Measurements from ENCODE around the gene ATG7.

ATG7 gene

DNA sequence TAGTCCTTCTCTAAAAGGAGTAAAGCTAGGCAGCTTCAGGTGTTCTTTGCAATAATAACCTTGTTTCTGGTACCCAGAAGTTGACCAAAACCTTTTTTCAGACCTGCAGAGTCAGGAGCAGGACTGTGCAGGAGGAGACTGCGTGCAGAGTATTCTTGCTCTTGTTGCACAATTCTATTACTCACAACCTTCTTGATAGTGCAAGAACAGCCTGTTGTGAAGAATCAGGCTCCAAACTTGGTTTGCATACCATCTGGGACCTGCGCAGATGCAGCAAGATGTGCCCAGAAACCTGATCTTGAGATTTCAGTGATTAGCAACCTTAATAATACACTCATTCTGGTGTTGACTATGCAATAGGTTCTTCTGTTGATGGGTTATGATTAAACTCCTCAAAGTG lies 111.9 kb downstream of the ATG7 start:
- DNase-seq (ENCODE audit: low read depth): peak; percentile 64
- TF ChIP-seq, protein P1, sequence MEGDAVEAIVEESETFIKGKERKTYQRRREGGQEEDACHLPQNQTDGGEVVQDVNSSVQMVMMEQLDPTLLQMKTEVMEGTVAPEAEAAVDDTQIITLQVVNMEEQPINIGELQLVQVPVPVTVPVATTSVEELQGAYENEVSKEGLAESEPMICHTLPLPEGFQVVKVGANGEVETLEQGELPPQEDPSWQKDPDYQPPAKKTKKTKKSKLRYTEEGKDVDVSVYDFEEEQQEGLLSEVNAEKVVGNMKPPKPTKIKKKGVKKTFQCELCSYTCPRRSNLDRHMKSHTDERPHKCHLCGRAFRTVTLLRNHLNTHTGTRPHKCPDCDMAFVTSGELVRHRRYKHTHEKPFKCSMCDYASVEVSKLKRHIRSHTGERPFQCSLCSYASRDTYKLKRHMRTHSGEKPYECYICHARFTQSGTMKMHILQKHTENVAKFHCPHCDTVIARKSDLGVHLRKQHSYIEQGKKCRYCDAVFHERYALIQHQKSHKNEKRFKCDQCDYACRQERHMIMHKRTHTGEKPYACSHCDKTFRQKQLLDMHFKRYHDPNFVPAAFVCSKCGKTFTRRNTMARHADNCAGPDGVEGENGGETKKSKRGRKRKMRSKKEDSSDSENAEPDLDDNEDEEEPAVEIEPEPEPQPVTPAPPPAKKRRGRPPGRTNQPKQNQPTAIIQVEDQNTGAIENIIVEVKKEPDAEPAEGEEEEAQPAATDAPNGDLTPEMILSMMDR (IDR thresholded peaks at IDR 0.05; ENCODE audit: low read length, missing control alignments): no peak
- no peak overlapping the region for H3K4me3 ChIP-seq (replicated peaks; ENCODE audit: low read depth, low read length)

DNA sequence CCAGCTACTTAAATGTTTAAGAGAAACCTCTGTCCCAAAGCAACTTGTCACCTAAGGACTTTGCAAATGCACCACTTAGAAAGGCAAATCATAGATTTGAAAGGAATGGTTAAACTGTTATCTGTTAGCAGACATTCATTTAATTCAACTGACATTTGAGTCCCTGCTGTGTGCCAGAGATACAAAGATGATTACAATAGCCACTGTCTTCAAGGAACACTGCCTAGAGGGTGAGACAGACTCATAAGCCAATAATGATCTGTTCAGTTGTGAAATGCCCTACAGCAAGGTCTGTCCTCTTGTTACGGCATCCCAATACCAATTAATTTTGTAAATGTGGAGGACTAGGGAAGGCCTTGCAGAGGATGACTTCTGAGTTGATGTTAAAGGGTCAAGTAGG lies 113.1 kb downstream of the ATG7 start:
- TF ChIP-seq, protein P1 (IDR thresholded peaks at IDR 0.05; ENCODE audit: low read length, missing control alignments): no peak
- no peak overlapping the region for H3K4me3 ChIP-seq (replicated peaks; ENCODE audit: low read depth, low read length)
- no peak for DNase-seq (ENCODE audit: low read depth)

DNA sequence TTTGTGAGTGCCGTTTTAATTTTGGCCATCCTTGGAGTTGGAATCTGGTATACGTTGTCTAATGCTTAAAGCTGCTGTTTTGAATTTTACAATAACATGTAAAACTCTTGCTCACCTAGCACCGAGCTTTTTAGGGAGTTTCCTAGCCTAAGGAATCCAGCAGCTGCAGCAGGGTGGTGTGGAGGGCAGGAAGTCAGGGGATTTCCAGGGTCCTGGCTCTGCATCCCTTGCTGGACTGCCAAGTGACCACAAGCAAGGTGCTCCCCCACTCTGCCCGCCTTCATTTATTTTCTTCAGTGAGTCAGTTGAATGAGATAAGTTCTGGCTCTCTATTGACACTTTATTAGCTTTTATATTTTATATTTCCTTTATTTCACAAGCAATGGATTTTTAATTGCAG lies 113.7 kb downstream of the ATG7 start:
- H3K4me3 ChIP-seq (replicated peaks; ENCODE audit: low read depth, low read length): no peak overlapping the region
- TF ChIP-seq, protein P1 (IDR thresholded peaks at IDR 0.05; ENCODE audit: low read length, missing control alignments): no peak
- peak; percentile 72 for DNase-seq (ENCODE audit: low read depth)

DNA sequence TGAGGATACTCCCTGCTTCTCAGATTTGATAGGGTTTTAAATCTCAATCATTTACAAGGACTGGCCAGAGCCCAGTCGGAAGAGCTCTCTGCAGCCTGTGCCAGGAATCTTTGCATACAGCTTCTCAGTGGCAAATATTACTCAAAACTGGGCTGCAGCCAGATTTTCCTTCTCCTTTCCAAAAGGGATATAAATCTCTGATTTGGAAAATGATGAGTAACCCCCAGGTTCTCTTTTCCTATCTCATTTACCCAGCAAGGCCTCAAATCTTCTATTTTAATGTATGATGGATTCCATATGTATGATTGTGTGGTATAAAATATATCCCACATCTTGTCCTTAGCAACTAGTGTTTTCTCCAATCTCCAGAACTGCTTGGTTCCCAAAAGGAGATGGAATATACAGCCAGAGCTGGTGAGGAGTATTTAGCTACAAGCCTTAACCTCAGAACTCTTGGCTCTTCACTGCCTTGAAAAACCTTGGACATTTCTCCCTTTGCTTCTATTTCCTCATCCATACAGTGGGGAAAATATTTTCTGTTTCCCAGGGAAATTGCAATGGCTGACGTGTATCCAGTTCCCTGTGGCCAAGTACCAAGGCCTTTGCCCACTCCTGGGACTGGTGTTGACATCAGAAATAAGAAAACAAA lies 114.4 kb downstream of the ATG7 start:
- no peak overlapping the region for H3K4me3 ChIP-seq (replicated peaks; ENCODE audit: low read depth, low read length)
- TF ChIP-seq, protein P1 (IDR thresholded peaks at IDR 0.05; ENCODE audit: low read length, missing control alignments): no peak
- DNase-seq (ENCODE audit: low read depth): peak; percentile 59

DNA sequence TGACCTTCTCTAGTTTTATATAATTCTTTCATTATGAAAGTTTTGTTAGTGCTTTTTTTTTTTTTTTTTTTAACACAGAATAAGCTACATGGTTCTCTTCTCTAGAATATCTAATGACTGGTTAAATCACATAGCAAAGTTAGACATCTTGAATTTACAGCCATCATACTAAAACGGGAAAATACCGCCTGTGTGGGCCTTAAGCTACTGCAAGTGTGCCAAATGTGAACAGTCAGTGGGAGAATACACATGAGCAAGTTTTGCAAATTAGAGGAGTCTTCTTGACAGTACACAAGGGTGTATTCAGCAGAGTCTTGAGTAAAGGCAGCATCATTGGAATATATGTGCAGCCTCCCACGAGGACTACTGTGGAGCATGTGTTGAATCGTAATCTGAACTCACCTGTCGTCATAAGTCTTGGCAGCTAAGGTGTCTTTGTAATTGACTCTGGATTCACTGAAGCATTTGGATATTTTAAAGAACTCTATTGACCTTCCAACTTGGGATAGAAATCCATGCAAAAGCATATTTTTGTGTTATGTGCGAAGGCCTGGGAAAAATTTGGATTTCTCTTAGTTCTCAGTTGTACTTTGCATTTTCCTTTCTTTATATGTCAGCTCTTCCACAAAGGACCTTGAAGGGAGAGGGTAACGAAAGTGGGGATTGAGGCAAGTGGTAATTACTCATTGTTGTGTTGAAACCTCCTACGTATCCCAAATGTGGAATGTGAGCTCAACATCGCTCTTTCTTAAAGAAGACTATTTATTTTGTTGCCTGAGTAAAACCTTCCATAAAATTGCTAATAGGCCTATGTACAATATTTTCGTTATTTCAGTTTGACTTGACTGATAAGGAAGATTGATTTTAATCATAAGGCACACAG lies 117.4 kb downstream of the ATG7 start:
- TF ChIP-seq, protein P1 (IDR thresholded peaks at IDR 0.05; ENCODE audit: low read length, missing control alignments): no peak
- no peak overlapping the region for H3K4me3 ChIP-seq (replicated peaks; ENCODE audit: low read depth, low read length)
- peak; percentile 72 for DNase-seq (ENCODE audit: low read depth)

DNA sequence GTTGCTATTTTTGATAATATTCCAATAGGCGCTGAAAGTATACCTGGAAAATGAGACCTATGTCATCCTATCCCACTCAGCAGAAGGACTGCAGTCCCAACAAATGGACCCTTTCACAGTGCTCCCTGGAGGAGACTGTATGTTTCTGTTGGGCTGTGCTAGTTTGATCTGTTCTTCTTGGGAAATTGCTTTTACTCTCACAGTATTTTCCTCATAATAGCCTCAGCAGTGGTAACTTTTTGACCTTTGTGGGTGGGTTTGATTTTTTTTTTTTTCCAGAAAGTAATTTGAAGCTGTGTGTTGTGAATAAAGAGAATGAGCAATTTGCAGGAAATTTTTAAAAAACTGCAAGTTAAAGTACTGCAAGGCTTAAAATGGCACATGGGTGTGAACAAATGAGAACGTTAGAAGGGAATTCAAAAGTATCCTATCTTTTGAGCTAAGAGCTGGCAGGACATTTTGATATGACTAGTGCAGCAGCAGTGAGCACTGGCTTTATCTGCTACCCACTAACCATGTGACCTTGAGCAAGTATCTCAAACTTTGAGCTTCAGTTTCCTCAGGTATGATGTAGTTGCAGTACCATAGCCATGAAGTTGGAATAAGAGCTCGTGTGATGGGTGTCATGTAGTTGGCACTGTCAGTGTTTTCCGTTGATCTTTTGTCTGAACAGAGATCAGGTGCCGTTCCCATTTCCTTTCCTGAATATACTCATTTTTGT lies 118.4 kb downstream of the ATG7 start:
- TF ChIP-seq, protein P1 (IDR thresholded peaks at IDR 0.05; ENCODE audit: low read length, missing control alignments): no peak
- no peak overlapping the region for H3K4me3 ChIP-seq (replicated peaks; ENCODE audit: low read depth, low read length)
- no peak for DNase-seq (ENCODE audit: low read depth)

Data from fibroblast of pulmonary artery (primary cell).